LNCaP clone FGC (cell line): ENCODE results near the gene KAT6B.

Experiments
- DNase-seq: peaks from one replicate; pipeline ENCODE4 v3.0.0-alpha.2; 2011; ENCODE audit warnings: low read depth
- H3K4me3 ChIP-seq: 2 replicates; pipeline ENCODE4 v1.5.1; 2011; ENCODE audit warnings: mild to moderate bottlenecking, low read depth, low read length, control low read depth
- TF ChIP-seq, protein P1 (sequence below): IDR thresholded peaks from 2 replicates; pipeline ENCODE4 v1.5.1; 2012; ENCODE audit warnings: mild to moderate bottlenecking; ENCODE audit not compliant: control insufficient read depth, insufficient read depth; ENCODE audit errors: extremely low read depth

KAT6B gene

GRCh38 chr10:74882831-74883230 lies 56.4 kb downstream of the KAT6B start:
- no peak overlapping the region for H3K4me3 ChIP-seq
- TF ChIP-seq, protein P1, sequence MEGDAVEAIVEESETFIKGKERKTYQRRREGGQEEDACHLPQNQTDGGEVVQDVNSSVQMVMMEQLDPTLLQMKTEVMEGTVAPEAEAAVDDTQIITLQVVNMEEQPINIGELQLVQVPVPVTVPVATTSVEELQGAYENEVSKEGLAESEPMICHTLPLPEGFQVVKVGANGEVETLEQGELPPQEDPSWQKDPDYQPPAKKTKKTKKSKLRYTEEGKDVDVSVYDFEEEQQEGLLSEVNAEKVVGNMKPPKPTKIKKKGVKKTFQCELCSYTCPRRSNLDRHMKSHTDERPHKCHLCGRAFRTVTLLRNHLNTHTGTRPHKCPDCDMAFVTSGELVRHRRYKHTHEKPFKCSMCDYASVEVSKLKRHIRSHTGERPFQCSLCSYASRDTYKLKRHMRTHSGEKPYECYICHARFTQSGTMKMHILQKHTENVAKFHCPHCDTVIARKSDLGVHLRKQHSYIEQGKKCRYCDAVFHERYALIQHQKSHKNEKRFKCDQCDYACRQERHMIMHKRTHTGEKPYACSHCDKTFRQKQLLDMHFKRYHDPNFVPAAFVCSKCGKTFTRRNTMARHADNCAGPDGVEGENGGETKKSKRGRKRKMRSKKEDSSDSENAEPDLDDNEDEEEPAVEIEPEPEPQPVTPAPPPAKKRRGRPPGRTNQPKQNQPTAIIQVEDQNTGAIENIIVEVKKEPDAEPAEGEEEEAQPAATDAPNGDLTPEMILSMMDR = no peak
- no peak for DNase-seq

DNA sequence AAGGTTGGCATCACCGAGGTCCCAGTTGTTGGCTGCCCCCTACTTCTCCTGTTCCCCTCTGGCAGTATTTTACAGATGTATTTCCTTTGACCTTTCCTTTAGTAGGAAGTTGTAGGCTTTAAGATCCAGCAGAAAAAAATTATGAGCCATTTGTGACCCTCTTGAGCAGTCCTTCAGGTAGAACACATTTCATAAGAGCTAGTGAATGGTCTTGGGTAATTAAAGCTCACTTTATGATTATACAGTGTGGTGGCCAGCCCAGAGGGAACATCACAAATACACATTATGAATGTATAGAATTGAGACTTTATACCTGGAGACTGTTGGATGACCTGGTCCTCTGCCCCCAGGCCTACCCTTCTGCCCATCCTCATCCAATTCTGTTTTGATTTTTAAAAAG lies 57.0 kb downstream of the KAT6B start:
- DNase-seq = no peak
- TF ChIP-seq, protein P1 = no peak
- no peak overlapping the region for H3K4me3 ChIP-seq

- no peak for DNase-seq
- H3K4me3 ChIP-seq = no peak overlapping the region
- TF ChIP-seq, protein P1 = no peak
Observed at GRCh38 chr10:74887614-74888284, 61.3 kb downstream of the KAT6B start.

DNA sequence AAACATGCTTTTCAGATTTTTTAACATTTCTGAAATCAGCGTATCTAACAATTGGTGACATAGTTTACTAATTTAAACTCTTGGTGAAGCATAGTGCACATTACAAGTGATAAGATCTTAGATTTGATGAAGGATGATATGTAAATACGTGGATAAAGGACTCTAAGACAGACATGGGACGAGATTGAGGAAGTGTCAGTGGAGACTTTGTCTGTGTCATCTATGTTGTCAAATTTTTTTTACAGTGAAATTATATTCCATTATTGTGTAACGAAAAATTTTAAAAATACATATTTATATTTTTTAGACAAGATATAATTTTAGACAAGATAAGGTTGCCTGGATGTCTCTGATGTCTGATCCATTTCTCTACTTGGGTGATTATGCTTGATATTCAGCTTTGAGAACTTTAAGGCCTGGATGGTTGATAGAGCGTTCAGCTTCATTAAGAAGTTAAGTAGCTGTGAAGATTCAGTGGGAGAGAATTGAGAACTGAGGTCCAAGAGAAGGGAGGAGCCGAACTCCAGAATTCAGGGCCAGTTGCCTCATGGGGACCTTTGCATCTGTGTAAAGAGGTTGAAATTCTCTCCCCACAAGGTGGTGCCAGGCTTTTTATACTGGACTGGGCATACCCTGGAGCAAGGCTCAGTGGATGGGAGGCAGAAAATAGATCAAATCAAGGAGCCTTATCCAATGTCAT lies 62.7 kb downstream of the KAT6B start:
- H3K4me3 ChIP-seq = no peak overlapping the region
- TF ChIP-seq, protein P1 = 0 out of 2 replicates have a peak, but pooled peaks have one; percentile 5
- no peak for DNase-seq

DNA sequence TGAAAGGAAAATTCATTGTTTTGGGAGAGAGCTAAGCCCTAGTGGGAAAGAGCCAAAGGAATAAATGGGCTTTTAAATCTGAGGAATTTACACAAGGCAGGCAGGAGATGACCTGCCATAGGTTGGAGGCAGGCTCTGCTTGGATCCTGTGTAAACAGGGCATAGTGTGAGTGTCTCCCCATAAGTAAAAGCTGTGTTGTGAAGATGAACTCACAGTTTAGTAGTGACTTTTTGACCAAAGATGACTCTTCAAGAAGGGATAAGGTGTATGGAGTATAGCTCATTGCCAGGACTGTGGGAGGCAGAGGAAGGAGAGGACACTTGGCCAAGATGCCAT lies 63.2 kb downstream of the KAT6B start:
- TF ChIP-seq, protein P1 = no peak
- H3K4me3 ChIP-seq = no peak overlapping the region
- no peak for DNase-seq

- H3K4me3 ChIP-seq = no peak overlapping the region
- no peak for DNase-seq
- TF ChIP-seq, protein P1 = no peak
Observed at GRCh38 chr10:74890460-74890859, 64.1 kb downstream of the KAT6B start.
